ENCODE data around the gene C1R.
"Not testable (repeated sequence)": the region's sequence is repeated elsewhere in the genome, so short reads cannot be mapped to it uniquely, and the experiment has no call there.

C1R gene

DNA sequence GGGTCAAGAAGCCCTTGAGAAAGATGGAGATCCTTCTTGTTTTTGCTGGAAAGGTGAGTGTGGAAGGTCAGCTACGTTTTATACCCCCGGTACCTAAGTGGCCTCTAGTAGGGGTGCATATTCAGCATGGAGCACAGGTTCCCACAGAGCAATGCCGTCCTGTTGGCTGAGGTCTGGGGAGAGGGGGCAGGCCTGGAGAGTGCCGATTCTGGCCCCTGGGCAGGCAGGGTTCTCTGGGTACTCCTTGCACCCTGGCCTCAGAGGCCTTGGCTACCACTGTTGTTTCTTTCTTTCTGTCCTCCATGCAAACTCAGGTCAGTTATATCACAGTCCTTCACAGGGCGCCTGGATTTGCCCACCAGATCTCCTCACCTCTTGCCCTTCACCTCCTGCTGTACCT lies 27.9 kb upstream of the C1R start:
- DNase-seq (ENCODE audit: low read depth), result no peak

DNA sequence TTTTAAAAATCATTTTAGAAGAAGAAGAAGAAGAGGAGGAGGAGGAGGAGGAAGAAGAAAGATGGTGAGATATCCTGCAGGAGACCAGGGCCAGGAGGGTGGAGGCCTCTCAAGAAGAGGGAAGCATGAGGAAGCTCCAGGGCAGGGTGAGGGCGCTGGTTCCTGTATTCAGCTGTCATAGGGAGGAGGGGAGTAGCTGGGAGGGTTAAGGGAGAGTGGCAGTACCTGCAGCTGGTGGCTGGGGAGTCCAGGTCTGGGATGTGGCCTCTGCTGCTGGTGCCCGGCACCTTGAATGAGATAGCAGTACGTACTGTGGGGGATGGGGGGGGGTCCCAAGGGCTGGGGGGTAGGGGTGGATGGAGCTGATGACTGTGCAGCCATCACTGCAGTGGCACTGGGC lies 26.6 kb upstream of the C1R start:
- DNase-seq (ENCODE audit: low read depth), result no peak

DNA sequence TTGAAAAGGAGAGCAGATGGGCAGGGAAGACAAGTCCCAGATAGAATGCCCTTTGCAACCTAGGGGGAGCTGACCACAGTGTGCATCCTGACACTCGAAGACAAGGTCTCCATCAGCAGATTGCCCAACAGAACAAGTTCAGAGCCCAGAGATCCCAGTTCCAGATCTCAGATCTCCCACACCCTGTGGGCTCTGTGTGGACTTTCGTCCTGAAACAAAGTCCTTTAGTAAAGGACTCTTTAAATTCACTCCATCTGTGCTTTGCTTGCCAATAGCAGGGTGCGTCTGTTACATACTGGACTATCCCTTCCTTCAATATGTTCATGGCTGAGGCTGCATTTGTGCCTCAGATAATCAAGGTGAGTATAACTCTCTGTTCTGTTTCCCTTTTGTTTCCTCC lies 25.4 kb upstream of the C1R start:
- DNase-seq (ENCODE audit: low read depth), result no peak

DNA sequence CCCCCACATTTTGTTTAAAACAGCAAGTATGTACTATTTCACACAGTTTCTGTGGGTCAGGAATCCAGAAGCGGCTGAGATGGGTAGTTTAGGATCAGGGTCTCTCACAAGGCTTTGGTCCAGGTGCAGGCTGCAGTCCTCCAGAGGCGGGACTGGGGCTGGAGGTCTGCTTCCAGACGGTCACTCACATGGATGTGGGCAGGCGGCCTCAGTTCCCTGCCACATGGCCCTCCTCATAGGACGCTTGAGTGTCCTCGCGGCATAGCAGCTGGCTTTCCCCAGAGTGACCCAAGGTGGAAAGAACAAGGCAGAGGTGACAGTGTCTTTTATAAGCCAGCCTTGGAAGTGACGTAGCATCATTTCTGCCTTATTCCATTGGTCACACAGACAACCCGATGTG lies 24.7 kb upstream of the C1R start:
- no peak for DNase-seq (ENCODE audit: low read depth)

DNA sequence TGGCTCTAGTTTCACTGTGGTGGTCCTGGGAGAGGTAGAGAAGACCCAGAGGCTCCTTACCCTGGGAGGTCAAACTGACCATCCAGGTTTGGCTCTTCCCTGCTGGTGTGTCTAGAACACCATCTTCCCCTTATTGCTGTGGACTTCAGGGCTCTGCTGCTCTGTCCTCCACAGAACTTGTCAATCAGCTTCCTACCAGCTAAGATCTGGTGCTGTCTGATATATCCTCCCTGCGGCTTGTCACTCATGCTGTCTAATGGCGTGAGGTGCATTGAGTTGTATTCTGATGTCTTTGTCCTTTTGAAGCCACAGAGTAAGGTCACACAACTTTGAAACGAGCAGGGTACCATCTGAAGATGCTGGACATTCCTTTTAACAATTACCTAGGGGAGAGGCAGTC lies 24.0 kb upstream of the C1R start:
- DNase-seq (ENCODE audit: low read depth), result no peak

DNA sequence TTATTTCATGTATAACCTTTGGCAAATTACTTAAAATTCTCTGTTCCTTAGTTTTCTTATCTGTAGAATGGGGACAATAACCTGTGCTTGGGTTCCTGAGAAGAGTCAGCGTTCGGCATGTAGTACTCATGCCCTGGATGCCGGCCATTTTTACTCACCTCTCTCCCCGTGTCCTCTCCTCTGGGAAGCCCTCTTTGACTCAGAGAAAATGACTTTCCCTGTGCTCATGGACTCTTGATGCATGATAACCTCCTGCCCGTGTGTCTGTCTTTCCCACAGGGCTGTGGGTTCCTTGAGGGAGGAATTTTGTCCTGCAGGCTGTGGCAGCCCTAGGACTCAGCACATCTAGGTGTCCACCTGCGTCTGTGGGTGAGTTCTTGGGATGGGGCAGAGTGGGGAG lies 22.6 kb upstream of the C1R start:
- no peak for DNase-seq (ENCODE audit: low read depth)

DNA sequence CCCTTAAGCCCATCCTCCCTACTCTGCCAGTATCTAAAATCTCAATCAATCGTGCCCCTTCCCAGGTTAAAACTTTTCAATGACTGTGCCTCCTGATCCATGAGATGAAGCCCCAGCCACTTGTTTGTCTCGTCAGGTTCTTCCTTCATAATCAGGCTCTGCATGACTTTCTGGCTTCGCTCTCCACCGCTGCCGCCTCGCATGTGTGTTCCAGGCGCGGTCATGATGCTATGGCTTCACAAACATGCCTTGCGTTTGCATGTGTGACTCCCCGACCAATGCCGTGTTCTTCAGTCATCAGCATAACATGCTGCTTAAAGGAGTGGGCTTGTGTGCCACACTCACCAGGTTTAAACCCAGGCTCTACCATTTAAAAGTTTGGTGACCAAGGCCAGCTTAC lies 21.8 kb upstream of the C1R start:
- no peak for DNase-seq (ENCODE audit: low read depth)

DNA sequence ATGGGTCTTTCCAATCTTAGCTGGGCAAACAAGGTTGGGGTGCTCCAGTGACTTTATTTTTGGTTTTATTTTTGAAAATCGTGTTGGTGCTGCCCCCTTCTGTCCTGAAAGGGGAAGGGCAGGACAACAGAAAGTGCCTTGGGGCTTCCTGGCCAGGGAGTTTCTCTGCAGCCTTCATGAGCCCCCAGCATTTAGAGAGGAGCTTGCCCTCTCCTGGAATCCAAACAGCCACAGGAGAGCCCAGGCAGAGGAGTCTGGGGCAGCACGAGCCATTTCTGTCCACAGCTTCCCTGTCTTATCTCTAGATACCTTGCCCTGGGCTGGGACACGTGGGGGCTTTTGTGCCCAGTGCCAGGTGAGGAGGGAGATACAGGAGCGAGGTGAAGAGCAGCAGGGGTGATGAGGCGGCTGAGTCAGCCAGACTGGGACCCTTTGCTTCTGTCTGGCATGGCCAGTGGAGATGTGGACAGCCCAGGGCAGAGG lies 21.2 kb upstream of the C1R start:
- DNase-seq (ENCODE audit: low read depth), result peak; percentile 33

DNA sequence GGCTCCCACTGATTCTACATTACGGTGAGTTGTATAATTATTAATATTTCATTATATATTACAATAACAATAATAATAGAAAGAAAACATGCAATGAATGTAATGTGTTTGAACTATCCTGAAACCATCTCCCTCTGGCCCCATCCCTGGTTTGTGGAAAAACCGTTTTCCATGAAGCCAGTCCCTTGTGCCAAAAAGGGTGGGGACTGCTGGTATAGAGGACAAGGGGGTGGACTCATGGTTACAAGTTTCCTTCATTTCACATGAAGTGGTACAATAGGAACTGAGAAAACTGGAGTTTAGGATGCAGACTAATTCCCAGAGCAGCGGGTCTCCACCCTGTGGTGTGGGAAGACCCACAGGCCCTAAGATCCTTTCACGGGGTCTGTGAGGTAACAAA lies 19.8 kb upstream of the C1R start:
- no peak for DNase-seq (ENCODE audit: low read depth)

DNA sequence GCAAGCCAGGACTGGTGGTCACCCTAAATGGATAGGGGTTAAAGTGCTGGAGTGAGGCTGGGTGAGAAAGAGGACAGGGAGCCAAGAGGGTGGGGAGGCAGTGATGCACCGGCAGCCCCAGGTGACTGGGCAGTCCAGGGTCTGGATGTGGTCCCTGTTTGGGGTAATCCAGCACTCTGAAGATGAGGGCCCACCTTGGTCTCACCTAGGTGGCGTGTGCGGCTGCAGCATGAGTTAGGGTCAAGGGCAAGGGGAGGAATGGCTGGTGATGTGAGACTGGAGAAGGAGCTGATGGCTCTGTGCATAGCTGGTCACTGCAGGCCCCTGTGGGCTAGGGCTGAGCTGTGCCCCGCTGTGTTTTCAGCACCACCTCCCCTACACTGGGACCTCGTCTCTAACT lies 18.4 kb upstream of the C1R start:
- no peak for DNase-seq (ENCODE audit: low read depth)

DNA sequence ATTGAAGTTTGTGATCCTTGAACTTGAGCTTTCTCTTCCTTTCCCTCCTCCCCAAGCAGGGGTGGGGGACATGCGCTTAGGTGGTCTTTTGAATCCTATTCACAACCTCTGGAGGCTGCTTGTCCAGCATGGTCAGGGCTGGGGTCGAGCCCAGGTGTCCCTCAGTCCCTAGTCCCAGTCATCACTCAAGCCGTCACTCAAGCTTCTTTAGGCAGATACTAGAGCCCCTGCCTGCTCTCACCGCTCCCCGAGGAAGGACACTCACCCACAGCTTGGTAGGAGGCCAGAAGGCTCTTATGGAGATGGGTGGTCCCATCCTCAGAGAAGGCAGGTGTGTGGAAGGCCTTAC lies 17.3 kb upstream of the C1R start:
- no peak for DNase-seq (ENCODE audit: low read depth)

DNA sequence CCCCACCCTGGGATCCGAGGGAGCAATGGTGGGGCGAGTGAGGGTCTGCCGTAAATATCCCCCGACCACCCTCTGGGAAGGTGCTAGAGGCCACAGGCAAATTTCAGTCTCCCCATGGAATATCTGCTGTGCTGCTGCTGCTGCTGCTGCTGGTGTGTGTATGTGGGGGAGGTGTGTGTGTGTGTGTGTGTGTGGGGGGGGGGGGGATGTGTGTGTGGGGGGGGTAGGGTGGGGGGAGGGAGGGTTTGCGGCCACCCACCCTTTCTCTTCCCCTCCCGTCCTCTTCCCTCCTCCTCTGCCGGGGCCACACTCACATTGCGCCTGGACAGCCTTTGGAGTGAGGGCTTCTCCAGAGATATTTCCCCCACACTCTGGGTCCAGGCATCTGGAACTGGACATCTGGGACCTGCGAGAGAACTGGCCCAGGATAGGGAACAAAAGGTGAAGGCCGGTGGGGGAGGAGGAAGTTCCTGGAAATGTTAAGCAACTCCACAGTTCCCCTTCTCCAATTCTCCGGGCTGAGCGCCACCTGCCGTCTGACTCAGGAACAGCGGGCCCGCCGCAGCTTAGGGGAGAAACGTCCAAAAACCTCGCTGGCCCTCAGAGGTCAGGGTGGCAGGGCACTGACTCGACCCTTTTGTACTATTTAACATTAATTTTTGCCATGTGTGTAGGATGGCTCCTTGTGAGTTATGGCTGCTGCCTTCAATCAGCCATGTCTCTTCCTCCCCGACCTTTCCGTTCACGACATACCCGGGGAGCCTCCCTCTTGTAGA lies 16.7 kb upstream of the C1R start, which contains the start of gene C1RL:
Gene C1RL, minus strand, starts transcription at position 419 of the 776 bp plus-strand sequence. Its CDS starts 34 bp downstream, at position 385.
- peak; percentile 68 for DNase-seq (ENCODE audit: low read depth)

DNA sequence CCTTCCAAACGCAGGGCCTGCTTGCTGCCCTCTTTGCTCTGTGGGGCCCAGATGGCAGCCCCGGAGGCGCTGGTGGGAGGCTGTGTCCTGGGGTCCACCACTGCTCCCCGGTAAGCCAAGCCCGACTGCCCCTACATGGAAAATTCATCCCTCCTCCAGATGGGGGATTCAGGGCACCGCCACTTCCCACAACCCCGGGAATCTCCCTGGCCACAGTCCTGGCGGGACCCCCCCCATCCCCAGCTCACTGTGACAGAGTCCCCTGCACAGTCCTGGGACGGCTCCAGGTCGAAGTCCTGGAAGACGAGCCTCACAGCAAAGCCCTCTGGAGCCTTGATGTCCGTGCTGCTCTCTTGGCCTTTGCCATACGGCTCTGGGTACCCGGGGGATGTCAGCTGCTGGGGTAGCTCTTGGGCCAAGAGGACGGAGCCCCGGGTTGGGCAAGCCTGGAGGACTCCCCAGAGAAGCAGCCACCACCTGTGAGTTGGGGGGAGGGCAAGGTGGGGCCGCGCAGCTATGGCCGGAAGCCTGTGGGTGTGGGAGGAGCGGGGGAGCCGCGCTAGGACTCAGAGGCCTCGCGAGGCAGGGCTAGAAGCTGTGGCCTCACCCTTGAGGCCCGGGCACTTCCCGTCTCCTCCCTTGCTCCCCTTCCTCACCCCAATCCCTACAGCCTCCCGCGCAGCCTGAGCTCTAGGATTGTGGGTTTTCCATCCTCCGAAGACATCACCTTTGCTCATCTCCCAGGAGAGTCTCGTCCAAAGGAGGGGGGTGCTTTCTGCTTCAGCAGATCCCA lies 16.0 kb upstream of the C1R start:
- DNase-seq (ENCODE audit: low read depth), result peak; percentile 56

DNA sequence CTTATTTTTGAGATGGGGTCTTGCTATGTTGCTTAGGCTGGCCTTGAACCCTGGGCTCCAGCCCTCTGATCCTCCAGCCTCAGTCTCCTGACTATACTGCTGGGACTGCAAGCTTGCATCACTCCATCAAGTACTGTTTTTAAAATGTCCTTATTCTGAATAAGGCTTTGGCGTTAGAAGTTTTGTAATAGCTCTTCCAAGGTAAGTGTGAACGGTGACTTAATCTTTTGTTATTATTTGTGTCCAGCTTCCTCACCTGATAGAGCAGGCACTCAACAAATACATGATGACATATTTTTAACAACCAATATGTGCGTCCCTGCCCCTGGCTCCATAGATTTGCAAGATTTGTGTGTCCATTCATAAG lies 15.4 kb upstream of the C1R start:
- DNase-seq (ENCODE audit: low read depth), result no peak

DNA sequence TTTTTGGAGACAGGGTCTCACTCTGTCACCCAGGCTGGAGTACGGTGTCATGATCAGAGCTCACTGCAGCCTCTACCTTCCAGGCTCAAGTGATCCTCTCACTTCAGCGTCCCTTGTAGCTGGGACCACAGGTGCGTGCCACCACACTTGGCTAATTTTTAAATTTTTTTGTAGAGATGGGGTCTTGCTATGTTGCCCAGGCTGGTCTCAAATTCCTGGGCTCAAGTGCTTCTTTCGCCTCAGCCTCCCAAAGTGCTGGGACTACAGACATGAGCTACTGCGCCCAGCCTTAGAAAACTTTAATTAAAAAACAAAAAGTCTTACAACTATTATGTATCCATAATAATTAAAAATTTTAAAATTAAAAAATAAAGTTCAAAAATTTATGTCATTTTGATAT lies 14.9 kb upstream of the C1R start:
- DNase-seq (ENCODE audit: low read depth), result not testable (repeated sequence)

DNA sequence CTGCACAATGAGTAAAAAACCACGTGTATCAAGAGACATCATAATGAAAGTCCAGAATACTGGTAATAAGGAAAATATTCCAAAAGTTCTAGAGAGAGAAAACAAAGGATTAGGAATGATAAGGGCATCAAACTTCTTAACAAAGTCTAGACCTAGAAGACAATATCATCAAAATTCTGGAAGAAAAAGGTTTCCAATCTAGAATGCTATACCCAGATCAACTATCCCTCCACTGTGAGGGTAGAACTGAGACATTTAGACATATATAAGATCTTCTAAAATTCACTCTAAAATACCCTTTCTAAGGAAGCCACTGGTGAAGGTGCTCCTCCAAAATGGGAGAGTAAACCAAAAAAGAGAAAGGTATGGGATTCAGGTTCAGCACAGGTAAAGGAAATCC lies 13.8 kb upstream of the C1R start:
- no peak for DNase-seq (ENCODE audit: low read depth)

DNA sequence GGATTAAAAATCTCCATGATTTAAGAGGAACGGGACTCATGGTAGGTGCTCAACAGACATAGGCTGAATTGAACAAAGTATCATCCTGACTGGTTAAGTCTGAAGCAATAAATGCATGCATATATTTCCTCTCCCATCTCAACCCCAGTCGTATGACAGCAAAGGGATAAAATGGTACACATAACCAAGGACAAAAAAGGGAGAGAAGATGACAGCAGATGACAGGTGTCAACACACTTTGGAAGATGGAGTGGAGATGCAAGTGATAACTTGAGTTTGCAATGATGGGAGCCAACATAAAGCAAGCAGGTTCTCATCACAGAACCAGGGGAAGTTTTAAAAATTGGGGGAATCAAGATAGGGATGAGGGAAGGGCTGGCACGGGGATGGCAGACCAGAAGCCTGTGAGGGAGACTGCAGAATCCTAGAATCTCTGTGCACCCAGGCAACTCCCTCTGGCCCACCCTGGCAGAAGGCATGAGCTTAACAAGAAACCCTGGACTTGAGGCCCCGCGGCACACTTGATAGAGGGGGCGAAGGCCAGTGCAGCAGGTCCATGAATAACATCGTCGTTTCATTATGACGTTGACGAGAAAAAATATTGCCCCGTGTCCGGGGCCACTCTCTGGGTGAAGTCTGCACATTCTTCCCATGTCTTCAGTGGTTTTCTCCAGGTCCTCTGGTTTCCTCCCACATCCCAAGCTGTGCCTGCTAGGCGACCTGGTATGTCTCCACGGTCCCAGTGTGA lies 11.8 kb upstream of the C1R start:
- no peak for DNase-seq (ENCODE audit: low read depth)

DNA sequence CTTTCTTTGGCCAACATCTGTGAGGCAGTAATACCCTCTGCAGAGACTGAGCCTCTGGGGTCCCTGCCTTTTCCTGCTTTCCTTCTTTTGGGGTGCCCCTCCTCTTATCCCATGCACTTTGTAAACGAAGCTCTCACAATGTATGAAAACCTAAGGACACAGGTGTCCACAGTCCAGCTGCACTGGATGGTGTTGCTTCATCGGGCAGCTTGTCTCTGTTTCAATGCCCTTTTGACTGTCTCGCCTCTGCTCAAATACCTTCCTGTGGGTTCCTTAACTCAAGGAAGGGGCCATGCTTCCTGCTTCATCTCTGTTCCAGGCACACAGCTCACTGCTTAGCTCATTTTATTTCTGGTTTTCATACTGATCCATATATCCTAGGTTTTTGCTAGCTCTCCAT lies 10.3 kb upstream of the C1R start:
- DNase-seq (ENCODE audit: low read depth), result no peak

DNA sequence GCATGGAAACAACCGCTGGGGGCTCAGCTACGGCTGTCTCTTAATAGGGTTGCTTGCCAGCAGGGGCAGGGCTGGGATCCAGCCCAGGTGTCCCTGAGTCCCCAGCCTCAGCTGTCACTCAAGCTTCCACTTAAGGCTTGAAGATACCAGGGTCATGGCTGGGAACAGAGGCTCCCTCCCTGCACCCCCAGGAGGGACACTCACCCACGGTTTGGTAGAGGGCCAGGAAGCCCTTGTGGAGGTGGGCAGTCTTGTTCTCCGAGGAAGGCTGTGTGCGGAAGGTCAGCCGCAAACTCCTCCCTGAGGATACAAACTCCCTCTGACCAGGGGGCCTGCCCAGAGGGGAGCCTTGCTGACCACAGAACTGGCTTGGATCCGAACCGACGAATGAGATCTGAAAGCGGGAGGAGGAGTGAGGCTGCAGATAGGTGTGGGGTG lies 9.5 kb upstream of the C1R start:
- DNase-seq (ENCODE audit: low read depth), result no peak

DNA sequence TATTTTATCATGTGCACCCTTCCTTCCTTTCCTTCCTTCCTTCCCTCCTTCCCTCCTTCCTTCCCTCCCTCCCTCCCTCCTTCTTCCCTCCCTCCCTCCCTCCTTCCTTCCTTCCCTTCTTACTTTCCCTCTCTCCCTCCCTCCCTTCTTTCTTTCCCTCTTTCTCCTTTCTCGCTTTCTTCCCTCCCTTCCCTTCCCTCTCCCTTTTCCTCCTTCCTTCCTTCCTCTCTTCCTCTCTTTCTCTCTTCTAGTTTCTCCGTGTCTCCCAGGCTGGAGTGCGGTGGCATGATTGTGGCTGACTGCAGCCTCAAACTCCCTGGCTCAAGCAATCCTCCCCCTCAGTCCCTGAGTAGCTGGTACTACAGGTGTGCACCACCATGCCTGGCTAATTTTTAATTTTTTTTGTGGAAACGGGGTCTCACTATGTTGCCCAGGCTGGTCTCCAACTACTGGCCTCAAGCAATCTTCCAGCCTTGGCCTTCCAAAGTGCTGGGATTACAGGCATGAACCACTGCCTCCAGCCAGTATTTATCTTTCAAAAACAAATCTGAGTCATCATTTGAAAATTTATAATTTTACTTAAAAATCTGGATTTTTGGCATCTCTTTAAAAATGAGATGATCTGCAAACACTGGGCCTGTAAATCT lies 8.9 kb upstream of the C1R start:
- DNase-seq (ENCODE audit: low read depth), result no peak

DNA sequence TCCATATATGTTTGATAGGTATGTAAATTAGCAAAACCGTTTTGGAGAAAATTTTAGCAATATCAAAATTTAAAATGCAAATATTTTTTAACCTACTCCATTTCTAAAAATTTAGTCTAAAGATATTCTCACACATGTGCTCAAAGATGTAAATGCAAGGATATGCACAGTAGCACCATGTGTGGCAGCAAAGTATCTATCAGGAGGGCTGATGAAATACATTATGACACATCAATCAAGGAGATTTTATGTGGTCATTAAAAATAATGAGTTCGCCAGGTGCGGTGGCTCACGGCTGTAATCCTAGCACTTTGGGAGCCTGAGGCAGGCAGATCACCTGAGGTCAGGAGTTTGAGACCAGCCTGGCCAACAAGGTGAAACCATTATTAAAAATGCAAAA lies 8.0 kb upstream of the C1R start:
- no peak for DNase-seq (ENCODE audit: low read depth)

DNA sequence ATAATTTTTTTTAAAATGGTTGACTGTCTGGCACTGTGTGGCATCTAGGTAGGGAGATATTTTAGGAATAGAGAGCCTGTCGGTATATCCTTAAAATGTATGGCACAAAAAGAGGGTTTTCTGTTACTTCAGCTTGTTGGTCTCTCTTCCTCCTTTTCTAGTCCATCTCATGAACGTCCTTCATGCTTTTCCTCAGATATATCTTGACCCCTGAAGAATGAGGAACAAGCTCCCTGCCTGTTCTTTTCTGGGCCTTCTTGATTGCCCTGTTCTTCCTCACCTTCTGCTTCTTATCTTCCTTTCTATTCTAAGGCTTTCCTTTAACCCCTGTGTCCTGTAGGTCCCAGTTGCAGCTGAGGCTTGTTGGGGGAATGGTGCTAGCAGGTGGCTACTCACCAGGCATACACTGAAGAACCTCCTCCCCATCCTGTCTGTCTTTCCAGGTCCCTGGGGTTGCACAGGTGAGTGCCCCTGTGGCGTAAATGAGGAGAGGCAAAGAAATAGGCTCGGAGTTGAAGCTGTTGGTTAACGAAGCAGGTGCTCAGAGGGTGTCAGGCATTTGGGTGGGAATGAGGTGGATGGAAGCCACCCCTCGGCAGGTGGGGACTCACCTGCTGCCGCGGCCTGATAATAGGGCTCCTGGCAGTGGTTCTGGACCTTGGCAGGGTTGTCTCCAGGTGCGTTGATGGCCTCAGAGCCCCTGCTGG lies 7.2 kb upstream of the C1R start:
- no peak for DNase-seq (ENCODE audit: low read depth)
